Right lobe of liver (tissue), 6 donors: ENCODE results near the gene IL18RAP. TPM values are rescaled to one million over a fixed set of nuclear protein-coding genes. Genes with fewer than 3 reads are reported as not detected.

ENCODE experiments used
- ATAC-seq, 4 donors: fragments of 200-7000 bp; cut with Tn5 transposase; one replicate each; pipeline ENCODE4 v1.9.1; 2020; ENCODE audit warnings: mild to moderate bottlenecking in 4 of 4, moderate library complexity in 4 of 4
- DNase-seq, 3 donors: peaks; one replicate each; pipeline ENCODE4 v3.0.0-alpha.2; 2020
- H3K27ac ChIP-seq, 3 donors: fragments of 200-600 bp; one replicate each; pipeline ENCODE4 v1.8.0; 2022
- H3K27me3 ChIP-seq, 2 donors: fragments of 200-600 bp; one replicate each; pipeline ENCODE4 v1.8.0; 2022
- H3K36me3 ChIP-seq, 4 donors: fragments of 200-600 bp; sonication (generic) in 1 of 4; one replicate each; pipeline versions ENCODE4 v1.5.1 to v1.8.0; 2017 to 2022; ENCODE audit warnings: control low read depth in 1 of 4
- H3K4me1 ChIP-seq, 4 donors: fragments of 200-600 bp; sonication (generic) in 1 of 4; one replicate each; pipeline versions ENCODE4 v1.5.1 to v1.8.0; 2017 to 2022; ENCODE audit warnings: control low read depth in 1 of 4
- H3K4me3 ChIP-seq, 3 donors: fragments of 200-600 bp; one replicate each; pipeline ENCODE4 v1.8.0; 2022
- H3K9me3 ChIP-seq, 4 donors: fragments of 200-600 bp; sonication (generic) in 1 of 4; one replicate each; pipeline versions ENCODE4 v1.5.1 to v1.8.0; 2017 to 2022; ENCODE audit warnings: control low read depth in 1 of 4
- POLR2A ChIP-seq: fragments of 450-650 bp; IDR thresholded peaks from one replicate; pipeline ENCODE4 v1.6.1; 2017; ENCODE audit warnings: antibody characterized with exemption, mild to moderate bottlenecking
- WGBS: methylation state at CpG from one replicate; pipeline ENCODE4 v1.1.6; 2018; ENCODE audit warnings: low coverage, low lambda C conversion rate; ENCODE audit not compliant: insufficient coverage; ENCODE audit errors: missing lambda C conversion rate; 5-methylcytosine and 5-hydroxymethylcytosine counted together
- intact Hi-C, 2 donors: fragments of 100-400 bp; cut with DNase I; formaldehyde crosslinking; loops; one replicate each; pipeline versions ENCODE4 v1.11.2 to v1.14.1; 2022
- microRNA-seq, 2 donors: library from miRNA; unstranded; fragments of <30 nt; microRNA quantifications; one replicate each; pipeline ENCODE4, GENCODE V29; 2019 to 2020
- small RNA-seq, 2 experiments: library from RNA; depleted of rRNA; stranded (forward); fragments of <200 nt; gene quantifications; one replicate each; pipeline ENCODE3, GENCODE V24; 2016
- total RNA-seq, 6 experiments: library from RNA; depleted of rRNA in 2 of 6; stranded (reverse); fragments of >200 nt in 2 of 6; fragmentation: NEBNext Ultra II Directional in 3 of 6; extraction: Animal tissue kit (Norgen Biotek cat#: 25700) in 3 of 6; gene quantifications; one replicate each; pipeline versions ENCODE4 v1.1.0 to v1.2.4, GENCODE V29; 2016 to 2023
- TF ChIP-seq, protein P1 (sequence below), 4 donors: fragments of 200-600 bp in 3 of 4; fragments of 450-650 bp in 1 of 4; IDR thresholded peaks; one replicate each; pipeline versions ENCODE4 v1.5.1 to v1.8.0; 2016 to 2022; ENCODE audit warnings: antibody characterized with exemption in 4 of 4, mild to moderate bottlenecking in 2 of 4
- donor health status: DM: no; HTN: yes; CAD: no.
- donor health status: DM: no; HTN: no; CAD: no.
- donor health status: DM: no; HTN: no; CAD: no.
- donor health status: DM: no; HTN: yes; CAD: no.
- donor health status: DM: no; HTN: yes; CAD: no.

Gene IL18RAP
- total RNA-seq, 6 experiments from 2014 or later = 0.22 to 2.7 (median 0.67) TPM

DNA sequence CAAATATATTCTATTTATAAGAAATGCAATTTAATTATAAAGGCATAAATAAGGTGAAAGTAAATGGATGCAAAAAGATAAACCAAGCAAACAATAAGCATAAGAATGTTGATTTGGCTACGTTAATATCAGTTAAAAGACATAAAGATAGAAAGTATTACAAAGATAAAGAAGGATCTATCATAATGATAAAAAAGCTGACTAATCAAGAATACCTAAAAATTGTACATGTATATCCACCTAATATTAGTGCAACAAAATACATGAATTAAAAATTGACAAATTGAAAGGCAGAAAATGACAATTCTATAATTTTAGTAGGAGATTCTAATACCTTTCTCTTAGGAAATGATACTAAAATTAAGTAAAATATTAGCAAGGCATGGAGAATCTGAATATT lies 71.6 kb downstream of the IL18RAP start:
- Histone ChIP-seq H3K4me1 (no peaks in the 10 kb centered on the region), H3K36me3 (no peaks in the 10 kb centered on the region), H3K9me3 (no peaks in the 10 kb centered on the region), H3K4me3 (no peak overlapping the region), H3K27ac (no peak overlapping the region), H3K27me3 (no peaks in the 10 kb centered on the region)
- no peak for DNase-seq
- WGBS = 83% methylated on average over 1 of the region's 1 CpG
- TF ChIP-seq POLR2A = no peak
- TF ChIP-seq, protein P1, sequence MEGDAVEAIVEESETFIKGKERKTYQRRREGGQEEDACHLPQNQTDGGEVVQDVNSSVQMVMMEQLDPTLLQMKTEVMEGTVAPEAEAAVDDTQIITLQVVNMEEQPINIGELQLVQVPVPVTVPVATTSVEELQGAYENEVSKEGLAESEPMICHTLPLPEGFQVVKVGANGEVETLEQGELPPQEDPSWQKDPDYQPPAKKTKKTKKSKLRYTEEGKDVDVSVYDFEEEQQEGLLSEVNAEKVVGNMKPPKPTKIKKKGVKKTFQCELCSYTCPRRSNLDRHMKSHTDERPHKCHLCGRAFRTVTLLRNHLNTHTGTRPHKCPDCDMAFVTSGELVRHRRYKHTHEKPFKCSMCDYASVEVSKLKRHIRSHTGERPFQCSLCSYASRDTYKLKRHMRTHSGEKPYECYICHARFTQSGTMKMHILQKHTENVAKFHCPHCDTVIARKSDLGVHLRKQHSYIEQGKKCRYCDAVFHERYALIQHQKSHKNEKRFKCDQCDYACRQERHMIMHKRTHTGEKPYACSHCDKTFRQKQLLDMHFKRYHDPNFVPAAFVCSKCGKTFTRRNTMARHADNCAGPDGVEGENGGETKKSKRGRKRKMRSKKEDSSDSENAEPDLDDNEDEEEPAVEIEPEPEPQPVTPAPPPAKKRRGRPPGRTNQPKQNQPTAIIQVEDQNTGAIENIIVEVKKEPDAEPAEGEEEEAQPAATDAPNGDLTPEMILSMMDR (IDR thresholded peaks at IDR 0.05) = no peak
- ATAC-seq = no peak
- intact Hi-C loops = no loop called here

DNA sequence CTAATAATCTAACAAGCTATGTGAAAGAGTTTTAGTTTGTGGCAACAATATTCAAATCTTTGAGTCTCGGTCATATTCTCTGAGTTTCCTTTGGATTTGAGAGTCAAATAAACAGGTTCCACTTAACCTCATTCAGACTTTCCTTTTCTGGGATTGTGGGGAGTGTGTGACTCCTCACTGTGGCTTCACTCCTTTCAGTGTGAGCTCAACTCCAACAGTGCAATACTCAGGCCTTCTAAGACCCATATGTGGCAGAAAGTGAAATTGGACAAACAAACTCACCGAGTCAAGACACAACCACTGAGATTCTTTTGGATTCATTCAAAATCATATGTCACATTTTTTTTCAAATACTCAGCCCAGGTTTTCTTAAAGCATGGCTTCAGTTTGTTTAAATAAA lies 75.5 kb downstream of the IL18RAP start:
- no peak for TF ChIP-seq POLR2A
- TF ChIP-seq, protein P1 (IDR thresholded peaks at IDR 0.05) = no peak
- no peak for DNase-seq
- Histone ChIP-seq H3K4me3 (no peak overlapping the region), H3K27ac (no peak overlapping the region), H3K9me3 (no peaks in the 10 kb centered on the region), H3K27me3 (no peaks in the 10 kb centered on the region), H3K4me1 (no peaks in the 10 kb centered on the region), H3K36me3 (no peaks in the 10 kb centered on the region)
- intact Hi-C loops = no loop called here
- 77% methylated on average over 2 of the region's 2 CpGs for WGBS
- ATAC-seq = no peak

DNA sequence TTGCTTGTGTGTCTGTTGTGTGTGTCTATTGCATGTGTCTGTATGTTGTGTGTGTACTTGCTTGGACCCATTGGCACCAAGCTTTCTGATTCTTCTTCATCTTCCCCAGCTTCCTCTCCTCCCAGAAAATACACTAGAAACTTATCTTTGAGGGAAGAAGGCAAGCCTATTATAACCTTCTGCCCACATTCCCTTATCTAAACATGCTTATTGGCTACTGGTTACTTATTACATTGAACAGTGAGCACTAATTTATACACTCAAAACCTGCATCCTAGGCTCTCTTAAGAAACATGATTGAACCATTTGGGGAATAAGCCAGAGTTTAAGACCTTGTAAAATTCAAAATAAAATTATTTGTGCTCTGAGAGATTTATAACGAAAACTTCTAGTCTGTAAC lies 76.6 kb downstream of the IL18RAP start:
- WGBS = 38% methylated on average over 1 of the region's 1 CpG
- intact Hi-C loops = no loop called here
- DNase-seq (no peak), ATAC-seq (no peak)
- H3K27me3 ChIP-seq = no peaks in the 10 kb centered on the region
- no peak overlapping the region for H3K27ac ChIP-seq
- no peak for TF ChIP-seq POLR2A
- TF ChIP-seq, protein P1 (IDR thresholded peaks at IDR 0.05) = no peak
- no peaks in the 10 kb centered on the region for H3K4me1 ChIP-seq
- H3K9me3 ChIP-seq = no peaks in the 10 kb centered on the region
- no peaks in the 10 kb centered on the region for H3K36me3 ChIP-seq
- no peak overlapping the region for H3K4me3 ChIP-seq

Small RNA genes lying within 50 kb of the gene (microRNA-seq; reads per million reads assigned to microRNA genes)
- 0.58 to 3.2 reads per million in 2 donors for gene MIR4772

Small RNA genes lying within 50 kb of the gene (small RNA-seq; reads per million reads assigned to genes)
- gene MIR4772 = 0 to 0.65 reads per million in 2 experiments

Other genes with a start within 250 kb of the IL18RAP start
- 1 to 10 TPM; 1.2 to 3.1 (median 2.3) TPM for gene IL1RL2, start 236.1 kb upstream of the IL18RAP start, total RNA-seq
- gene IL1RL1, start 111.6 kb upstream of the IL18RAP start, total RNA-seq = 10 to 100 TPM in 2 of 6 experiments, 1 to 10 TPM in 4; 2.0 to 18.0 (median 4.2) TPM
- gene IL18R1, start 67.4 kb upstream of the IL18RAP start, total RNA-seq = 10 to 100 TPM in 2 of 6 experiments, 1 to 10 TPM in 4; 5.5 to 11.2 (median 8.1) TPM
- gene SLC9A4, start 50.1 kb downstream of the IL18RAP start, total RNA-seq = not detected
- under 1 TPM in 1 of 6 experiments, not detected in 5; 0.06 TPM for gene SLC9A2, start 196.4 kb downstream of the IL18RAP start, total RNA-seq